ENCODE results near the gene WDR6. TPM values are rescaled to one million over a fixed set of nuclear protein-coding genes. Genes with fewer than 3 reads are reported as not detected.

WDR6 gene
- total and polyA plus RNA-seq, 4 donors = 80.3 to 138 (median 109) TPM

- DNase-seq = no peak
- Histone ChIP-seq H3K27me3 (ENCODE audit: control insufficient read depth in 3 of 3, insufficient read depth in 3 of 3, low read length in 2 of 3) (no peaks in the 10 kb centered on the region), H3K9ac (ENCODE audit: insufficient read depth in 1 of 2, low read length in 2 of 2) (no peak overlapping the region), H3K4me1 (ENCODE audit: control insufficient read depth in 5 of 5, insufficient read depth in 5 of 5, low read length in 5 of 5) (peaks cover 0 to 14% (median 2%) of the 10 kb centered on the region in 5 donors), H3K4me3 (no peak overlapping the region), H3K9me3 (ENCODE audit: control insufficient read depth in 4 of 4, insufficient read depth in 3 of 4, low read length in 3 of 4) (no peaks in the 10 kb centered on the region), H3K27ac (ENCODE audit: low read depth in 1 of 2, low read length in 1 of 2) (no peak overlapping the region), H3K36me3 (ENCODE audit: control insufficient read depth in 4 of 4, insufficient read depth in 4 of 4, low read length in 4 of 4) (no peaks in the 10 kb centered on the region)
- no peak for TF ChIP-seq CTCF (IDR thresholded peaks at IDR 0.05; ENCODE audit: control extremely low read depth, extremely low read depth)
- 87 to 91% methylated on average over 16 of the region's 16 CpGs for WGBS, 2 donors
- no peak for ATAC-seq (ENCODE audit: insufficient read depth, low FRiP score)
Observed at GRCh38 chr3:49004352-49005302, 2.6 kb upstream of the WDR6 start.

GRCh38 chr3:49005303-49005680, 1.9 kb upstream of the WDR6 start:
- H3K27me3 ChIP-seq (ENCODE audit: control insufficient read depth in 3 of 3, insufficient read depth in 3 of 3, low read length in 2 of 3) = no peaks in the 10 kb centered on the region
- H3K9ac ChIP-seq (ENCODE audit: insufficient read depth in 1 of 2, low read length in 2 of 2) = no peak overlapping the region
- 97% methylated on average over 3 of the region's 3 CpGs for WGBS, 2 donors
- H3K36me3 ChIP-seq (ENCODE audit: control insufficient read depth in 4 of 4, insufficient read depth in 4 of 4, low read length in 4 of 4) = no peaks in the 10 kb centered on the region
- no peak overlapping the region for H3K4me3 ChIP-seq
- DNase-seq (no peak), ATAC-seq (ENCODE audit: insufficient read depth, low FRiP score) (no peak)
- H3K27ac ChIP-seq (ENCODE audit: low read depth in 1 of 2, low read length in 1 of 2) = no peak overlapping the region
- no peak for TF ChIP-seq CTCF (IDR thresholded peaks at IDR 0.05; ENCODE audit: control extremely low read depth, extremely low read depth)
- H3K4me1 ChIP-seq (ENCODE audit: control insufficient read depth in 5 of 5, insufficient read depth in 5 of 5, low read length in 5 of 5) = peaks cover 0 to 14% (median 2%) of the 10 kb centered on the region in 5 donors
- no peaks in the 10 kb centered on the region for H3K9me3 ChIP-seq (ENCODE audit: control insufficient read depth in 4 of 4, insufficient read depth in 3 of 4, low read length in 3 of 4)

- no peaks in the 10 kb centered on the region for H3K27me3 ChIP-seq (ENCODE audit: control insufficient read depth in 3 of 3, insufficient read depth in 3 of 3, low read length in 2 of 3)
- peaks cover 0 to 14% (median 2%) of the 10 kb centered on the region in 5 donors for H3K4me1 ChIP-seq (ENCODE audit: control insufficient read depth in 5 of 5, insufficient read depth in 5 of 5, low read length in 5 of 5)
- no peak for TF ChIP-seq CTCF (IDR thresholded peaks at IDR 0.05; ENCODE audit: control extremely low read depth, extremely low read depth)
- no peaks in the 10 kb centered on the region for H3K9me3 ChIP-seq (ENCODE audit: control insufficient read depth in 4 of 4, insufficient read depth in 3 of 4, low read length in 3 of 4)
- 94 to 96% methylated on average over 5 of the region's 5 CpGs for WGBS, 2 donors
- no peak overlapping the region for H3K4me3 ChIP-seq
- peak overlapping the region in 1 of 2 donors; percentile 80 for H3K9ac ChIP-seq (ENCODE audit: insufficient read depth in 1 of 2, low read length in 2 of 2)
- H3K36me3 ChIP-seq (ENCODE audit: control insufficient read depth in 4 of 4, insufficient read depth in 4 of 4, low read length in 4 of 4) = no peaks in the 10 kb centered on the region
- ATAC-seq (ENCODE audit: insufficient read depth, low FRiP score) (no peak), DNase-seq (no peak)
- H3K27ac ChIP-seq (ENCODE audit: low read depth in 1 of 2, low read length in 1 of 2) = peak overlapping the region in 1 of 2 donors; percentile 96
Observed at GRCh38 chr3:49005998-49006397, 1.2 kb upstream of the WDR6 start.

Measured in lung (tissue), 12 donors.